HG02885 (cell line): ENCODE measurements around the gene NRIP1.

Experiments used
- ATAC-seq: cut with Tn5 transposase; IDR thresholded peaks from one replicate; pipeline ENCODE4 v1.9.1; 2021; ENCODE audit warnings: mild to moderate bottlenecking; ENCODE audit not compliant: unreplicated experiment, poor library complexity

Gene NRIP1

DNA sequence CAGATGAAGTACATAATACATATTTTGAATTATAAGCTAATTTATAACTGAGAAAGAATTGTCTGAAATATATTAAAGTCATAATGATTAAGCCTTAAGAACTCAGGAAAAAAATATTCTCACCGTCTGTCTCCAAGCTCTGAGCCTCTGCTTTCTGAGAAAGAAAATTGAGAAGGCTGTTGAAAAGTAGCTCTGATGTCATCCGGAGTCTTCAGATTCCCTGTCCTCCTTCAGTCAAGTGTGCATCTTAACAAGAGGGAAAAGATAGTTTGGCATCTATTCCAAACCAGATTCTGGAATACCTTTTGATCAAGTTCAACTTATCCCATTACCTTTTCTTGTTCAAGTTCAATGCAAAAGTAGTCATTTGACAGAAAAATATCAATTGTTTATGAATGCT, 50.6 kb downstream of the NRIP1 start:
- ATAC-seq: no peak

DNA sequence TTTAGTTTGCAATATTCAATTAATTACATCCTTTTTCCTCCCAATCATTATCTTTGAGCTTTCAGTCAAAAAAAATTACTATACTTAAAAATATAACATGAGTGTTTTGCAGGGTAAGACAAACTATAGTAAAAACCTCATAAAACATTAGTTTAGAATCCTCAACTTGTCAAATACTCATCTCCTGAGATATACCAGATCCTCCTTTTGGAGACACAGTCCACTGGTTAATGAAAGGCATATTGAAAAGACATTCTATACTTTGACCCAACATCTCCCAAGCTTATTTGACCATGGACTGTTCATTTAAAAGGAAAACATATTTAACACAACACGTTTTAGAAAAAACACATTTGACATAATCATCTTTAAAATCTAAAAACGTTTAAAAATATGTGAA, 52.8 kb downstream of the NRIP1 start:
- ATAC-seq: no peak

GRCh38 chr21:15010645-15011044, 54.2 kb downstream of the NRIP1 start:
- no peak for ATAC-seq

- ATAC-seq: no peak
These were observed 54.9 kb downstream of the NRIP1 start for GRCh38 chr21:15009837-15010363.

DNA sequence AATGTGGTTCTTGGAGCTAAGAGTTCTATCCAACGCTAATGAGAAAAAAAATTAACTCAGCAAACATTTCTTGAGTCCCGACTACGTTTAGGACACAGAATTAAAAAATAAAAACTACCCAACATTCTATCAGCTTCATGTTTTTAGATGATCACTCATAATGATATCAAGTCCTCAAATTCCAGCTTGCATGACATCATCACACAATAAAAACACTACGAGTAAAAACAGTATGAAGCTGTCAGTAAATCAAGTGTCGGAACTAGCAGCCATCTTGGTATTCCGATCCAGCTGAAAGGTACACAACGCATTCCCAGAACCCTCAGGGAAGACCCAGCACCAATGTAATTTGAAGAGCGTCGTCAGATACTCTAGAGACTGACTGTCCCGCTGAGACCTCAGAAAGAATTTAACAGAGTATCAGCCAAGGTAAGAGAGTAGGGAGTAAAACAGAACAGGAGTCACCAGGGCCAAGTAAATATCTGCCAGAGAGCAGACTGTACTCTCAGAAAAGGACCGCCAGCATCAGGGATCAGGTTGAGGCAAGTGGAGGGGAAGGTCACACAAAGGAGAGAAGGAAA, 57.0 kb downstream of the NRIP1 start:
- ATAC-seq: no peak

GRCh38 chr21:15006594-15007230, 58.1 kb downstream of the NRIP1 start:
- ATAC-seq: no peak

DNA sequence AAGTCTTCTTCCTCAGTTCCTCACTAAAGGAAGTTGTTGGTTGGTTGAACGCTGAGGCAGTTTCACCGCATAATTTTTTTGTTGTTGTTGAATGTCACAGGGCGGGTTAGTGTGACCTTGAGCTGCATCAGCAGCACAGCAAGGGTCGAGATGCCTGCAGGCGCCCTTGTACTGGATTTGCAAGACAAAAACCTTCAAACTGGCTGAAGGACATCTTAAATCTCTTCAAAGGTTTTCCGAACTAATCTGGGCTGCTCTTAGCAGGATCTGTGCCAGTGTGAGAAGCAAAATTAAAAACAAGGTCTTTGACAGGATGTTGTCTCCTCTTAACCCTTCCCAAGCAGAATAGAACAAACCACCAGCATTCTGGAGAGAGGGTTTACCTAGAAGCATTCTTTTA, 59.4 kb downstream of the NRIP1 start:
- ATAC-seq: no peak

- no peak for ATAC-seq
These were observed 60.0 kb downstream of the NRIP1 start for GRCh38 chr21:15004721-15005370.

DNA sequence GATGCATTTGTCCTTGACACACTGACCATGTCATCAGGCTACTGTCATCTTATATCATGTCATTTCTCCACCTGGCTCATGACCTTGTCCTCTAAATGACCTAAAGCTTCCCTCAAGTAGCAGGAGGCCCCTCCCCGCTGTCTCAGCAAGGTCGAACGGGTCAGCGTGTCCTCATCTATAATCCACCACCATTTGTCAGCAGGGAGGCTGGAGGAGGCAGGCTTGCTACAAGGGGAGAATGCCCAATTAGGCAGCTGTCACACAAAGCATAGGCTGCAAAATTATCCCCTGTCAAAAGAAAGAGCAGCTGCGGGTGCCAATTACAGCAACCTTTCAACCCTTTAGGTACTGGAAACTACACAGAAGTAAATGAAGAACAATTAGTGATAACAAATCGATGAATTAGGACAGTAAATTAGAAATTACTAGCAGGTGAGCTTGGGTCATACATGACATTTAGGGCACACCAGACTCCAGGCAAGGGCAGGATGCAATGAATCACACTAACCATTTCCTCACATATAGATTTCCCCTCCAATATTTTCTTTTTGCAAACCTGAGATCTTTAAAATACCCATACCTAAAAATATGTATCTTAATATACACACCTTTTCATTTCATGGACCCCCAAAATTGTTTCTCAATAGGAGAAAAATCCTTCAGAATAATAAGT, 61.2 kb downstream of the NRIP1 start:
- no peak for ATAC-seq

DNA sequence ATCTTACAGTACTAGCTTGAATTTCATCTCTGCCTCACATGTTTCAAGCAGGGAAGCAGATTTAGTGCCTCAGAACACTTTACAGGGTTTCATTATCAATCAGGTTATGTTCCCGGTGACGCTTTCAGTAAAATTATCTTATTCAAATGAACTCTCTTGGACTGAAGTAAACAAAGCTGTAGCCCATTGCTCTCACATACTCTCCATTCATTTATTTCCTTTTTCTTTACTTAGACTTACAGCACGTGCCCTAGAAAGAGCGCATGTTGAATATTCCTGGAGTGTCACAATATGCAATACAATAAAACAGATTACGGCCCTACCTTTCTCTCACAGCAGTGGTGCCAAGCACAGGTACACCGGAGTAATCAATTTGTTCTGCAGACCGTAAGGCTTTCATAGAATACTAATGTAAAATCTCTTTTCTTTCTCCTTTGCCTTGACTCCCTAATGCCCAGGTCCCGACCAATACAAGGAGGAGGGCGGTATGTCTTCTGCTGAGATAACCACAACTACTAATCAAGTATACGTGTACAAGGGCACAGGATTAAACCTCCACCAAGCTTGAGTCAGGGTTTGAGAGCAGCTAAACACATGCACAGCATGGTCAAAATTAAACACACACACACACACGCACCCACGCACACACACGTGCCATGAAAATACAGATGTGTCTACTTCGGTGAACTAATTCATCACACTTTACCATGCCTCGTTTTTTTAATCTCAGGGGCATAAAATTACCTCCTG, 62.8 kb downstream of the NRIP1 start:
- ATAC-seq: peak; percentile 95

- no peak for ATAC-seq
These were observed 63.7 kb downstream of the NRIP1 start for GRCh38 chr21:15001113-15001512.

- ATAC-seq: no peak
These were observed 64.7 kb downstream of the NRIP1 start for GRCh38 chr21:15000081-15000480.

- ATAC-seq: no peak
These were observed 66.0 kb downstream of the NRIP1 start for GRCh38 chr21:14998784-14999183.

GRCh38 chr21:14998336-14998735, 66.5 kb downstream of the NRIP1 start:
- ATAC-seq: no peak

GRCh38 chr21:14995695-14996490, 68.9 kb downstream of the NRIP1 start:
- no peak for ATAC-seq

GRCh38 chr21:14995226-14995625, 69.6 kb downstream of the NRIP1 start:
- ATAC-seq: no peak

DNA sequence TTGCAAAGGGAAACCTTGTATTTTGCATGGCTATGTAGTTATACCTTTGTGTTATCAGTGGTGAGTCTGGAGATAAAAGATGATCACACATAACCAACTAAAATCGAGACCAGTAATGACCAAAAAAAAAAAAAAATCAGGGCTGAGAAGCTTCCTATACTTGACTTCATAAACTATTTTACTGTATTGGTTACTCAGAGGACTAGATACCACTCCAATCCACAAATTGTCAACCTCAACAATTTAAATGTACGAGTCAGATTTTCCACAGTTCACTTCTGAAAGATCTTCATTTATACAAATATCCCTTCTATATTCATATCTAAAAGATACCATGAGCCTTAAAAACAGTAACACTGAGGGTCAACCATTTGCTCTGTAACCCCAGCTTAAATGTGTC, 71.7 kb downstream of the NRIP1 start:
- ATAC-seq: no peak

- ATAC-seq: no peak
These were observed 72.8 kb downstream of the NRIP1 start for GRCh38 chr21:14991957-14992356.

- no peak for ATAC-seq
These were observed 75.4 kb downstream of the NRIP1 start for GRCh38 chr21:14989359-14989758.

- ATAC-seq: no peak
These were observed 76.0 kb downstream of the NRIP1 start for GRCh38 chr21:14988760-14989159.
